OCI-LY3 (cell line): Measurements from ENCODE around the gene BABAM2.

ENCODE experiments used
- EZH2phosphoT487 ChIP-seq: fragments of 200-600 bp; shearing (Covaris generic); IDR thresholded peaks from 2 replicates; pipeline ENCODE4 v1.6.1; 2018; ENCODE audit warnings: antibody characterized with exemption, mixed run types, low read depth
- TF ChIP-seq, protein P1 (sequence below): fragments of 200-600, 300-600 bp; sonication (generic); IDR thresholded peaks from 2 replicates; pipeline ENCODE4 v1.5.1; 2014; ENCODE audit warnings: antibody characterized with exemption, low read length, low read depth

DNA sequence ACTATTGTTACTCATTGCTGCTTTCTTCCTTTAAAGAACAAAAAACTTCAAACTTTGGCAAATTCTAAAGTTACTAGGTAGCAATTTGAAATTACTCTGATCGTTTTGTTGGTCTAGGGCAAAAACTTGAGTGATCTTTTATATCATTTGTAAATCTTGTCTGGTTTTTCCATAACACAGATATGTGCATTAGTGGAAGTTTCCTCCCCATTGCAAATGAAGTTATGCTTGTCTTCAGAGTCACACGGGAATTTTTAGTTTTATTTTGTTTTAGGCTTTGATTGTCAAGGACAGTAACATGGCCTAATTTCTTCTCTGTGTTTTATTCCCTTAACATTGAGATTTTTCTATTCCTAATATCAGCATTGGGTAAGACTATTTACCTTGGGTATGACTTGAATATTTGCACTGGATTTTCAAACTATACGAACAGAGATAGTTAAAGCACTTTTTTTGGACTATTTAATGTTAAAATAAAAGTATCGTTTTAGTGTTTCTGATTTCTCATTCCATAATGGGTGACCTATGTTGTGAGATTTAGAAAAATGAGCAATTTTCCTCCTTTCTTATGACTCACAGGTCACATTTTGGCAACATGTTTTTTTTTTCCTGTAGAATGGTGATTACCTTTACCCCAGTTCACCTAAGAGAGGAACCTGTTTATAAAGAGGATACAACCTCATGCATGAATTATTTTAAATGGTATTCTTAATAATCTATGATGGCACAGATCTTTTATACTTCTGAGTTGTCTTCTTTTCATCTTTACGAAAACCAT, 65.0 kb downstream of the BABAM2 start:
- TF ChIP-seq, protein P1, sequence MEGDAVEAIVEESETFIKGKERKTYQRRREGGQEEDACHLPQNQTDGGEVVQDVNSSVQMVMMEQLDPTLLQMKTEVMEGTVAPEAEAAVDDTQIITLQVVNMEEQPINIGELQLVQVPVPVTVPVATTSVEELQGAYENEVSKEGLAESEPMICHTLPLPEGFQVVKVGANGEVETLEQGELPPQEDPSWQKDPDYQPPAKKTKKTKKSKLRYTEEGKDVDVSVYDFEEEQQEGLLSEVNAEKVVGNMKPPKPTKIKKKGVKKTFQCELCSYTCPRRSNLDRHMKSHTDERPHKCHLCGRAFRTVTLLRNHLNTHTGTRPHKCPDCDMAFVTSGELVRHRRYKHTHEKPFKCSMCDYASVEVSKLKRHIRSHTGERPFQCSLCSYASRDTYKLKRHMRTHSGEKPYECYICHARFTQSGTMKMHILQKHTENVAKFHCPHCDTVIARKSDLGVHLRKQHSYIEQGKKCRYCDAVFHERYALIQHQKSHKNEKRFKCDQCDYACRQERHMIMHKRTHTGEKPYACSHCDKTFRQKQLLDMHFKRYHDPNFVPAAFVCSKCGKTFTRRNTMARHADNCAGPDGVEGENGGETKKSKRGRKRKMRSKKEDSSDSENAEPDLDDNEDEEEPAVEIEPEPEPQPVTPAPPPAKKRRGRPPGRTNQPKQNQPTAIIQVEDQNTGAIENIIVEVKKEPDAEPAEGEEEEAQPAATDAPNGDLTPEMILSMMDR = no peak
- TF ChIP-seq EZH2phosphoT487 = no peak
